GM19043 (cell line): Measurements from ENCODE around the gene GGT6.

Experiments
- ATAC-seq: cut with Tn5 transposase; IDR thresholded peaks from one replicate; pipeline ENCODE4 v1.9.1; 2021; ENCODE audit warnings: low read depth; ENCODE audit not compliant: unreplicated experiment

The GGT6 gene

GRCh38 chr17:4511199-4511932, 49.0 kb downstream of the GGT6 start:
- ATAC-seq = no peak

GRCh38 chr17:4510618-4510941, 49.8 kb downstream of the GGT6 start:
- no peak for ATAC-seq

GRCh38 chr17:4509923-4510617, 50.3 kb downstream of the GGT6 start:
- ATAC-seq = no peak

- no peak for ATAC-seq
Observed at GRCh38 chr17:4509401-4509800, 51.0 kb downstream of the GGT6 start.

- ATAC-seq = no peak
Observed at GRCh38 chr17:4508207-4508606, 52.2 kb downstream of the GGT6 start.

GRCh38 chr17:4507361-4508111, 52.8 kb downstream of the GGT6 start:
- ATAC-seq = no peak
